DOHH2 (cell line): ENCODE results near the gene NTMT1.

Experiments used
- EZH2phosphoT487 ChIP-seq: fragments of 200-600 bp; sonication (generic); IDR thresholded peaks from 2 replicates; pipeline ENCODE4 v1.6.1; 2017; ENCODE audit warnings: borderline replicate concordance, mild to moderate bottlenecking, antibody characterized with exemption, low read length, moderate library complexity, mixed read lengths
- TF ChIP-seq, protein P1 (sequence below): fragments of 200-600 bp; sonication (generic); IDR thresholded peaks from one replicate; pipeline ENCODE4 v1.5.1; 2014; ENCODE audit warnings: antibody characterized with exemption, mild to moderate bottlenecking, low read depth, low read length; ENCODE audit not compliant: poor library complexity, severe bottlenecking

- TF ChIP-seq, protein P1, sequence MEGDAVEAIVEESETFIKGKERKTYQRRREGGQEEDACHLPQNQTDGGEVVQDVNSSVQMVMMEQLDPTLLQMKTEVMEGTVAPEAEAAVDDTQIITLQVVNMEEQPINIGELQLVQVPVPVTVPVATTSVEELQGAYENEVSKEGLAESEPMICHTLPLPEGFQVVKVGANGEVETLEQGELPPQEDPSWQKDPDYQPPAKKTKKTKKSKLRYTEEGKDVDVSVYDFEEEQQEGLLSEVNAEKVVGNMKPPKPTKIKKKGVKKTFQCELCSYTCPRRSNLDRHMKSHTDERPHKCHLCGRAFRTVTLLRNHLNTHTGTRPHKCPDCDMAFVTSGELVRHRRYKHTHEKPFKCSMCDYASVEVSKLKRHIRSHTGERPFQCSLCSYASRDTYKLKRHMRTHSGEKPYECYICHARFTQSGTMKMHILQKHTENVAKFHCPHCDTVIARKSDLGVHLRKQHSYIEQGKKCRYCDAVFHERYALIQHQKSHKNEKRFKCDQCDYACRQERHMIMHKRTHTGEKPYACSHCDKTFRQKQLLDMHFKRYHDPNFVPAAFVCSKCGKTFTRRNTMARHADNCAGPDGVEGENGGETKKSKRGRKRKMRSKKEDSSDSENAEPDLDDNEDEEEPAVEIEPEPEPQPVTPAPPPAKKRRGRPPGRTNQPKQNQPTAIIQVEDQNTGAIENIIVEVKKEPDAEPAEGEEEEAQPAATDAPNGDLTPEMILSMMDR, result no peak
- no peak for TF ChIP-seq EZH2phosphoT487
Measured at GRCh38 chr9:129623331-129623730, 2.6 kb upstream of the NTMT1 start.
